Activated CD4-positive, alpha-beta memory T cell treated with anti-CD3 and anti-CD28 coated beads for 36 hours (primary cell): ENCODE data around the gene TLL1. TPM values are rescaled to one million over a fixed set of nuclear protein-coding genes. Genes with fewer than 3 reads are reported as not detected.

Experiments used
- CTCF ChIA-PET: fragments of 350-600 bp; sonication (Branson Sonifier 250); formaldehyde crosslinking; loops from one replicate; lab custom pipeline; 2021; ENCODE audit warnings: antibody characterized with exemption, inconsistent platforms; lab: Charles Lee
- POLR2A ChIA-PET: fragments of 350-600 bp; sonication (Branson Sonifier 250); formaldehyde crosslinking; loops from one replicate; lab custom pipeline; 2021; ENCODE audit warnings: antibody characterized with exemption; lab: Charles Lee
- DNase-seq: peaks from one replicate; pipeline ENCODE4 v3.0.0-alpha.2; 2020
- H3K27ac Mint-ChIP-seq: one replicate; pipeline ENCODE4 v1.8.0; 2021; ENCODE audit warnings: mixed read lengths
- H3K27me3 Mint-ChIP-seq: one replicate; pipeline ENCODE4 v1.8.0; 2021; ENCODE audit warnings: mixed read lengths
- H3K36me3 Mint-ChIP-seq: one replicate; pipeline ENCODE4 v1.8.0; 2021; ENCODE audit warnings: mixed read lengths
- H3K4me1 Mint-ChIP-seq: one replicate; pipeline ENCODE4 v1.8.0; 2021; ENCODE audit warnings: low read depth, mixed read lengths
- H3K4me3 Mint-ChIP-seq: one replicate; pipeline ENCODE4 v1.8.0; 2021; ENCODE audit warnings: mild to moderate bottlenecking, mixed read lengths
- H3K9me3 Mint-ChIP-seq: one replicate; pipeline ENCODE4 v1.8.0; 2021; ENCODE audit warnings: mixed read lengths
- intact Hi-C: fragments of 100-400 bp; cut with micrococcal nuclease; formaldehyde crosslinking; loops from one replicate; pipeline ENCODE4 v1.15.1; 2023
- total RNA-seq, 2 experiments: library from RNA; stranded (reverse); gene quantifications; one replicate each; pipeline ENCODE4 v1.2.3, GENCODE V29; 2021

Gene TLL1
- total RNA-seq, 2 experiments from 2014 or later, result not detected

GRCh38 chr4:165963621-165964020, 90.6 kb downstream of the TLL1 start:
- intact Hi-C loops, result no loop called here
- no peaks in the 10 kb centered on the region for H3K4me1 Mint-ChIP-seq
- no peaks in the 10 kb centered on the region for H3K27me3 Mint-ChIP-seq
- CTCF ChIA-PET, result no interaction called here
- H3K36me3 Mint-ChIP-seq, result no peaks in the 10 kb centered on the region
- peaks cover 34% of the 10 kb centered on the region for H3K9me3 Mint-ChIP-seq
- H3K4me3 Mint-ChIP-seq, result no peak overlapping the region
- POLR2A ChIA-PET, result no interaction called here
- DNase-seq, result no peak
- no peak overlapping the region for H3K27ac Mint-ChIP-seq

- intact Hi-C loops, result no loop called here
- Mint-ChIP-seq H3K4me1 (no peaks in the 10 kb centered on the region), H3K27ac (no peak overlapping the region), H3K4me3 (no peak overlapping the region), H3K36me3 (no peaks in the 10 kb centered on the region), H3K27me3 (no peaks in the 10 kb centered on the region), H3K9me3 (peaks cover 30% of the 10 kb centered on the region)
- CTCF ChIA-PET, result no interaction called here
- DNase-seq, result no peak
- POLR2A ChIA-PET, result no interaction called here
Measured at GRCh38 chr4:165964591-165964990, 91.6 kb downstream of the TLL1 start.

- ChIA-PET POLR2A (no interaction called here), CTCF (no interaction called here)
- intact Hi-C loops, result no loop called here
- no peaks in the 10 kb centered on the region for H3K27me3 Mint-ChIP-seq
- H3K4me3 Mint-ChIP-seq, result no peak overlapping the region
- H3K27ac Mint-ChIP-seq, result no peak overlapping the region
- no peaks in the 10 kb centered on the region for H3K36me3 Mint-ChIP-seq
- no peaks in the 10 kb centered on the region for H3K4me1 Mint-ChIP-seq
- H3K9me3 Mint-ChIP-seq, result peaks cover 25% of the 10 kb centered on the region
- no peak for DNase-seq
Measured at GRCh38 chr4:165965503-165965902, 92.5 kb downstream of the TLL1 start.

- H3K4me3 Mint-ChIP-seq, result no peak overlapping the region
- H3K27ac Mint-ChIP-seq, result no peak overlapping the region
- peaks cover 20% of the 10 kb centered on the region for H3K9me3 Mint-ChIP-seq
- no peaks in the 10 kb centered on the region for H3K4me1 Mint-ChIP-seq
- POLR2A ChIA-PET, result no interaction called here
- CTCF ChIA-PET, result no interaction called here
- DNase-seq, result no peak
- H3K36me3 Mint-ChIP-seq, result no peaks in the 10 kb centered on the region
- no peaks in the 10 kb centered on the region for H3K27me3 Mint-ChIP-seq
- intact Hi-C loops, result no loop called here
Measured at GRCh38 chr4:165966833-165967232, 93.8 kb downstream of the TLL1 start.

GRCh38 chr4:165967486-165967885, 94.4 kb downstream of the TLL1 start:
- no peaks in the 10 kb centered on the region for H3K27me3 Mint-ChIP-seq
- ChIA-PET POLR2A (no interaction called here), CTCF (no interaction called here)
- H3K9me3 Mint-ChIP-seq, result peaks cover 20% of the 10 kb centered on the region
- intact Hi-C loops, result no loop called here
- no peaks in the 10 kb centered on the region for H3K4me1 Mint-ChIP-seq
- H3K27ac Mint-ChIP-seq, result no peak overlapping the region
- no peak for DNase-seq
- no peaks in the 10 kb centered on the region for H3K36me3 Mint-ChIP-seq
- no peak overlapping the region for H3K4me3 Mint-ChIP-seq

GRCh38 chr4:165970703-165971420, 97.8 kb downstream of the TLL1 start:
- H3K27ac Mint-ChIP-seq, result no peak overlapping the region
- H3K27me3 Mint-ChIP-seq, result no peaks in the 10 kb centered on the region
- ChIA-PET CTCF (no interaction called here), POLR2A (no interaction called here)
- no peak for DNase-seq
- no peaks in the 10 kb centered on the region for H3K4me1 Mint-ChIP-seq
- no peaks in the 10 kb centered on the region for H3K36me3 Mint-ChIP-seq
- no peak overlapping the region for H3K4me3 Mint-ChIP-seq
- intact Hi-C loops, result no loop called here
- peaks cover 14% of the 10 kb centered on the region for H3K9me3 Mint-ChIP-seq

- Mint-ChIP-seq H3K27me3 (no peaks in the 10 kb centered on the region), H3K4me1 (no peaks in the 10 kb centered on the region), H3K36me3 (no peaks in the 10 kb centered on the region), H3K9me3 (peaks cover 10% of the 10 kb centered on the region), H3K4me3 (no peak overlapping the region), H3K27ac (no peak overlapping the region)
- DNase-seq, result no peak
- intact Hi-C loops, result no loop called here
- CTCF ChIA-PET, result no interaction called here
- POLR2A ChIA-PET, result no interaction called here
Measured at GRCh38 chr4:165971446-165971845, 98.4 kb downstream of the TLL1 start.

- Mint-ChIP-seq H3K4me3 (no peak overlapping the region), H3K4me1 (no peaks in the 10 kb centered on the region), H3K9me3 (peaks cover 7% of the 10 kb centered on the region), H3K27ac (no peak overlapping the region), H3K36me3 (no peaks in the 10 kb centered on the region), H3K27me3 (no peaks in the 10 kb centered on the region)
- DNase-seq, result no peak
- intact Hi-C loops, result no loop called here
- CTCF ChIA-PET, result no interaction called here
- POLR2A ChIA-PET, result no interaction called here
Measured at GRCh38 chr4:165971933-165972332, 98.9 kb downstream of the TLL1 start.

GRCh38 chr4:165972747-165973146, 99.7 kb downstream of the TLL1 start:
- intact Hi-C loops, result no loop called here
- Mint-ChIP-seq H3K4me3 (no peak overlapping the region), H3K4me1 (no peaks in the 10 kb centered on the region), H3K27me3 (no peaks in the 10 kb centered on the region), H3K36me3 (no peaks in the 10 kb centered on the region), H3K27ac (no peak overlapping the region), H3K9me3 (peaks cover 2% of the 10 kb centered on the region)
- no peak for DNase-seq
- CTCF ChIA-PET, result no interaction called here
- POLR2A ChIA-PET, result no interaction called here

- DNase-seq, result no peak
- intact Hi-C loops, result no loop called here
- Mint-ChIP-seq H3K4me1 (no peaks in the 10 kb centered on the region), H3K27ac (no peak overlapping the region), H3K36me3 (no peaks in the 10 kb centered on the region), H3K27me3 (no peaks in the 10 kb centered on the region), H3K4me3 (no peak overlapping the region), H3K9me3 (no peaks in the 10 kb centered on the region)
- ChIA-PET CTCF (no interaction called here), POLR2A (no interaction called here)
Measured at GRCh38 chr4:165982934-165983333, 109.9 kb downstream of the TLL1 start.

- H3K36me3 Mint-ChIP-seq, result no peaks in the 10 kb centered on the region
- H3K4me1 Mint-ChIP-seq, result no peaks in the 10 kb centered on the region
- POLR2A ChIA-PET, result no interaction called here
- no peak for DNase-seq
- H3K4me3 Mint-ChIP-seq, result no peak overlapping the region
- H3K27me3 Mint-ChIP-seq, result no peaks in the 10 kb centered on the region
- no peak overlapping the region for H3K27ac Mint-ChIP-seq
- intact Hi-C loops, result no loop called here
- no peaks in the 10 kb centered on the region for H3K9me3 Mint-ChIP-seq
- CTCF ChIA-PET, result no interaction called here
Measured at GRCh38 chr4:165986956-165987698, 114.1 kb downstream of the TLL1 start.

GRCh38 chr4:165991325-165992180, 118.5 kb downstream of the TLL1 start:
- intact Hi-C loops, result no loop called here
- POLR2A ChIA-PET, result no interaction called here
- no peaks in the 10 kb centered on the region for H3K4me1 Mint-ChIP-seq
- H3K36me3 Mint-ChIP-seq, result no peaks in the 10 kb centered on the region
- CTCF ChIA-PET, result no interaction called here
- DNase-seq, result no peak
- no peak overlapping the region for H3K4me3 Mint-ChIP-seq
- no peak overlapping the region for H3K27ac Mint-ChIP-seq
- no peaks in the 10 kb centered on the region for H3K27me3 Mint-ChIP-seq
- peaks cover 3% of the 10 kb centered on the region for H3K9me3 Mint-ChIP-seq
